SK-N-SH treated with all-trans-retinoic acid at 6 μM for 48 hours (cell line): ENCODE measurements around the gene CARD10.

ENCODE experiments used
- CSRNP3 ChIP-seq: fragments of 250-450 bp; sonication (Bioruptor Pico); IDR thresholded peaks from 2 replicates; pipeline ENCODE4 v1.5.1; 2021; ENCODE audit warnings: mild to moderate bottlenecking, moderate library complexity
- ISL1 ChIP-seq: fragments of 250-450 bp; sonication (Bioruptor Pico); IDR thresholded peaks from 2 replicates; pipeline ENCODE4 v2.1.2; 2022; ENCODE audit warnings: mild to moderate bottlenecking, moderate library complexity
- PATZ1 ChIP-seq: fragments of 250-450 bp; sonication (Bioruptor Pico); IDR thresholded peaks from 2 replicates; pipeline ENCODE4 v1.8.0; 2020; ENCODE audit warnings: mild to moderate bottlenecking, moderate library complexity, borderline replicate concordance
- ZFP30 ChIP-seq: fragments of 450-650 bp; formaldehyde crosslinking; IDR thresholded peaks from 2 replicates; pipeline ENCODE4 v1.5.0; 2022; ENCODE audit warnings: mild to moderate bottlenecking, moderate library complexity
- ZNF565 ChIP-seq: fragments of 450-650 bp; formaldehyde crosslinking; conservative IDR thresholded peaks from 2 replicates; pipeline ENCODE4 v1.5.0; 2020; ENCODE audit warnings: low read depth, mild to moderate bottlenecking, moderate library complexity
- ZNF70 ChIP-seq: fragments of 450-650 bp; formaldehyde crosslinking; IDR thresholded peaks from 2 replicates; pipeline ENCODE4 v1.5.0; 2020; ENCODE audit warnings: mild to moderate bottlenecking, moderate library complexity
- ZNF8 ChIP-seq: fragments of 450-650 bp; formaldehyde crosslinking; IDR thresholded peaks from 2 replicates; pipeline ENCODE4 v1.5.0; 2020; ENCODE audit warnings: mild to moderate bottlenecking, moderate library complexity

- TF ChIP-seq CSRNP3 (CRISPR knock-in tag) (no peak), PATZ1 (no peak), ZNF8 (CRISPR knock-in tag) (no peak), ZFP30 (CRISPR knock-in tag) (no peak), ZNF70 (CRISPR knock-in tag) (no peak), ZNF565 (CRISPR knock-in tag) (no peak), ISL1 (CRISPR knock-in tag) (no peak)
These were observed 77.1 kb downstream of the CARD10 start for GRCh38 chr22:37442135-37442534.
